ENCODE results near the gene ALPP. TPM values are rescaled to one million over a fixed set of nuclear protein-coding genes. Genes with fewer than 3 reads are reported as not detected.
"Not testable (repeated sequence)": the region's sequence is repeated elsewhere in the genome, so short reads cannot be mapped to it uniquely, and the experiment has no call there.

The ALPP gene
- total RNA-seq, 1 experiment from 2014 or later: not detected

DNA sequence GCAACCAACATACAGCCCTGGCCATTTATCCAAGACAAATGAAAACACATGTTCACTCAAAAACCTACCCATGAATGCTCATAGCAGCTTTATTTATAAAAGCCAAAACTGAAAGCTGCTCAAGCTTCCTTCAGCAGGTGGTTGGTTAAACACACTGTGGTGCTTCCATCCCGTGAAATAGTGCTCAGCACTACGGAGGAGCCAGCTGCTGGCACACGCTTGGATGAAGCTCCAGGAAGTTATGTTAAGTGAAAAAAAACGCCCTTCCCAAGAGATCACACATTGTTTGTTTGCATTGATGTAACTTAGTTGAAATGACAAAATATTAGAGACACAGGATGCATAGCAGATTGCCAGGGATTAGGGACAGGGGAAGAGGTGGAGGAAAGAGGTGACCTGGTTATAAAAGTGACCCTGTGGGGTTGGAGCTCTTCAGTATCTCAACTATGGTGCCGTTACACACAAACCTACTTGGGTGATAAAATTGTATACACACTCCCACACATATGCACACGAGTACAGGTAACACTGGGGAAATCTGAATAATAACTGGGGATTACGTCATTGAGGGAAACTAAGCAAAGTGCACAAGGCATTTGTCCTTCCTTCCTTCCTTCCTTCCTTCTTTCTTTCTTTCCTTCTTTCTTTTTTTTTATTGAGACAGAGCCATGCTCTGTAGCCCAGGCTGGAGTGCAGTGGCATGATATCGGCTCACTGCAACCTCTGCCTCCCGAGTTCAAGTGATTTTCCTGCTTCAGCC is 21.9 kb downstream of the ALPP start:
- DNase-seq (ENCODE audit: low read depth): no peak

DNA sequence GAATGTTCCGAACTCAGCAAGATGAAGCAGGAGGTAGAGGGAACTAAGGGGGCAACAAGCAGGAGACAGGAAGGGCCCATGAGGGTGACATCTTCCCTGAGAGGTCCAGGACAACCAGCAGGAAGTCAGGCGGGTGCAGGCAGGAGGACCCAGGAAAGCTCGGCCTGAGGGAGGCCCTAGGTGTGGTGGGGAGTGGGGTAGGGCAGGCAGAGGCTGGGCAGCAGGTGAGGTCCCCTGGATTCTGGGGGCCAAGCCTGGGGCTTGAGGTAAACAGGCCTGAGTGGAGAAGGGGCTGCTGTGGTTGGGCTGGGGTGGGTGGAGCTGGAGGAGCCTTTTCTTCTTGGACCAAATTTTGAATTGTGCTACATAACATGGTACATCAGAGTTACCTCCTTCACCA is 24.0 kb downstream of the ALPP start:
- no peak for DNase-seq (ENCODE audit: low read depth)

- no peak for DNase-seq (ENCODE audit: low read depth)
Observed at GRCh38 chr2:232405943-232406510, 27.5 kb downstream of the ALPP start.

GRCh38 chr2:232406556-232407310 is 28.2 kb downstream of the ALPP start, which contains the start of gene ALPG:
TSS of gene ALPG (plus strand) at chr2:232406844. CDS start at chr2:232406895, 51 bp downstream.
- no peak for DNase-seq (ENCODE audit: low read depth)

DNA sequence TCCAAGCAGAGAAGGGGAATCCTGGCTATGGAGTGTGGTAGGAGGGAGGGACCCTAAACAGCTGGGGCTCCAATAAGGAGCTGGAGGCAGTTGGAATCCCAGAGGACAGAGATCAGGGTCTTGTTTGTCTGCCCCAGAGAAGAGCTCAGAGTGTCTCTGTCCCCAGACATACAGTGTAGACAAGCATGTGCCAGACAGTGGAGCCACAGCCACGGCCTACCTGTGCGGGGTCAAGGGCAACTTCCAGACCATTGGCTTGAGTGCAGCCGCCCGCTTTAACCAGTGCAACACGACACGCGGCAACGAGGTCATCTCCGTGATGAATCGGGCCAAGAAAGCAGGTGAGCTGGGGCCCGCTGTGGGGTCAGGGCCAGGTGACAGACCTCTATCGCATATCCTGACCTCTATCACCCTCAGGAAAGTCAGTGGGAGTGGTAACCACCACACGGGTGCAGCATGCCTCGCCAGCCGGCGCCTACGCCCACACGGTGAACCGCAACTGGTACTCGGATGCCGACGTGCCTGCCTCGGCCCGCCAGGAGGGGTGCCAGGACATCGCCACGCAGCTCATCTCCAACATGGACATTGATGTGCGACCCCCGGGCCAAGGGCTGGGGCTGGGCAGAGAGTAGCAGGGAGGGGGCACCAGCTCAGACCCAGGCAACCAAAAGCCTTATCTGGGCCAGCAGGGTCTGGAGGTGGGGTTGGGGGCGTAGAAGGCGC is 29.0 kb downstream of the ALPP start:
- DNase-seq (ENCODE audit: low read depth): not testable (repeated sequence)

- not testable (repeated sequence) for DNase-seq (ENCODE audit: low read depth)
Observed at GRCh38 chr2:232408269-232408668, 29.7 kb downstream of the ALPP start.

- DNase-seq (ENCODE audit: low read depth): not testable (repeated sequence)
Observed at GRCh38 chr2:232409617-232410016, 31.1 kb downstream of the ALPP start.

DNA sequence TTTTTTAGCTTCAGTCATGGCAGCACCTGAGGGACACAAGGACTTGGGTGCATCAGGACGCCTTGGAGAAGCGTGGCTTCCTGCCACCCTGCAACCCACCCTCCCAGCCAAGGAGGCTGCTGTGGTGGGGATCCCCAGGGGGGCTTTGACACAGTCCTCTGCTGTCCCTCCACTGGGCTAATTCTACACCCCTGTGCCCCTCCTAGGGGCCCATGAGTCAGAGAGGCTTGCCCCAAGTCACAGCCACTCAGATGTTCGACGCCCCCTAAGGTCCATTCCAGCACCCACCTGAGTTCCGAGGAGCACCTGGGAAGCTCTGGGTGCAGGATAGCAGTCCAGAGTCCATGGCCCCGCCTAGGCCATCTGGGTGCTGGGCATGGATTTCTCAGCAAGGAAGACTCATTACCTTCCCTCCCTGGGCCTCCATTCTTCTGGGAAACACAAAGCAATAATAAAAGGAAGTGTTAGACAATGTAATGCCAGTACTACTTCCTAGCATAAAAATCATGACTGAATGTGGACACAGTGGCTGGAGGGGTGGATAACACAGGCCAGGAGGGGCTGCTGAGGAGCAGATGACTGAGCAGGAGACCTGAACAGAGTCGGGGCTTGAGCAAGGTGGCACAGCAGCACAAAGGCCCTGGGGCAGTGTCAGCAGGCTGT is 31.8 kb downstream of the ALPP start:
- DNase-seq (ENCODE audit: low read depth): no peak

DNA sequence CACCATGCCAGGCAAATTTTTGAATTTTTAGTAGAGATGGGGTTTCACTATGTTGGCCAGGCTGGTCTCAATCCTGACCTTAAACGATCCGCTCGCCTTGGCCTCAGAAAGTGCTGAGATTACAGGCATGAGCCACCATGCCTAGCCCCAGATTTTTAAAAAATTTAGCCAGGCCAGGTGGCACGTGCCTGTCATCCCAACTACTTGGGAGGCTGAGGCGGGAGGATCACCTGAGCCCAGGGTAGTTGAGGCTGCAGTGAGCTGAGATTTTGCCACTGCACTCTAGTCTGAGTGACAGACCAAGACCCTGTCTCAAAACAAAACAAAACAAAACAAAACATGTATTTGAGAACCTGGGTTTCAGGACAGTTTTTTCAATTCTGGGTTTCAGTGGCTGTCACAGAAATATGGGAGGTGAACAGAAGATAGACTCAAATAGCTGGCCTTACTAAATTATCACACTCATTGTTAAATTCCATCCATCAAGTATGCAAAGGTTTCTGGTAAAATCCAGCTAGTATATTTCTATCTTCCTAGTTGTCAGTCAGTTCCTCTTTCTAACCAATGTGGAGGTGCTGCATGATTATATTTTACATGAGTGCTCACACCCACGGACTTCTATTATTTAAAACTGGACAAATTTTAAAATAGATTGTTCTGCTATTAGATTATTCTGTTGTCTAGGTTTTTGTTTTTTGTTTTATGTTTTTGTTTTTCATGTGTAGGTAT is 33.5 kb downstream of the ALPP start:
- DNase-seq (ENCODE audit: low read depth): no peak

GRCh38 chr2:232412986-232413385 is 34.4 kb downstream of the ALPP start:
- DNase-seq (ENCODE audit: low read depth): no peak

GRCh38 chr2:232415138-232415690 is 36.7 kb downstream of the ALPP start:
- DNase-seq (ENCODE audit: low read depth): no peak

GRCh38 chr2:232415736-232416520 is 37.4 kb downstream of the ALPP start:
- DNase-seq (ENCODE audit: low read depth): no peak

- DNase-seq (ENCODE audit: low read depth): no peak
Observed at GRCh38 chr2:232416521-232417470, 38.2 kb downstream of the ALPP start.

- DNase-seq (ENCODE audit: low read depth): no peak
Observed at GRCh38 chr2:232417489-232417888, 38.9 kb downstream of the ALPP start.

- no peak for DNase-seq (ENCODE audit: low read depth)
Observed at GRCh38 chr2:232418056-232418455, 39.5 kb downstream of the ALPP start.

- no peak for DNase-seq (ENCODE audit: low read depth)
Observed at GRCh38 chr2:232418466-232419244, 40.1 kb downstream of the ALPP start.
